Activated CD8-positive, alpha-beta memory T cell treated with anti-CD3 and anti-CD28 coated beads for 36 hours (primary cell): ENCODE measurements around the gene SLC17A5. TPM values are rescaled to one million over a fixed set of nuclear protein-coding genes. Genes with fewer than 3 reads are reported as not detected.

Experiments
- CTCF ChIA-PET: fragments of 350-600 bp; sonication (Branson Sonifier 250); formaldehyde crosslinking; loops from one replicate; lab custom pipeline; 2021; ENCODE audit warnings: antibody characterized with exemption; lab: Charles Lee
- POLR2A ChIA-PET: fragments of 350-600 bp; sonication (Branson Sonifier 250); formaldehyde crosslinking; loops from one replicate; lab custom pipeline; 2021; ENCODE audit warnings: antibody characterized with exemption; lab: Charles Lee
- total RNA-seq, 2 experiments: library from RNA; stranded (reverse); gene quantifications; one replicate each; pipeline ENCODE4 v1.2.3, GENCODE V29; 2021

SLC17A5 gene
- total RNA-seq, 2 experiments from 2014 or later = 5.3 to 6.1 TPM

DNA sequence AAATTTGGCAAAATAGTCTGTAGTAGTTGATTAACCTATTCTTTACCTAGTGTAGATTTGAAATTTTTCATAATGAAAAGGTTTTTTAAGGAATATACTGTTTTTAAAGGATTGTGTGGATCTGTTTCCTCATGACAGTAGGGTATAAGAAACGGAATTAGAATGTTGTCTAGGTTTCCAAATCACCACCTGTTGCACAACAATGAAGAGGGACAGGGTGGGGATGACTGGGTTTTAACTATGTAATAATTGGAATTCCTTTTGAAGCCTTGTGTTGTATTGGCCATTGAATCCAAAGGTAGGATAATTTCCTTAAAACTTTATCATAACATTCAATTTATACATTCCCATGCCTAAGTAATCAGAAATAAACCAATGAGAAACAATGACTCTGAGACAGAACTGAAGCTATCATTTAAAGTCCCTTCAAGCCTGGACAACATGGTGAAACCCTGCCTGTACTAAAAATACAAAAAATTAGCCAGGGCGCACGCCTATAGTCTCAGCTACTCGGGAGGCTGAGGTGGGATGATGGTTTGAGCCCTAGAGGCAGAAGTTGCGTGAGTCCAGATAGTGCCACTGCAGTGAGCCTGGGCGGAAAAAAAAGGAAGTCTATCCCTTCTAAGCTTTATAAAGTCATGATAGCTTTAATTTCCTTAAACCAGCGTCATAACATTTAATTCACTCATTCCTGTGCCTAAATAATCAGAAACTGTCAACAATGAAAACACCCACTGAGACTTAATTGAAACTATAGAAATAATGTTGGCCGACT is 18.3 kb upstream of the SLC17A5 start:
- CTCF ChIA-PET = interaction anchor here (1.0 to 2.1 kb wide), 2 partner anchors 61 to 1537 kb away, joined by 3 to 12 read pairs; no protein-coding TSS in a partner anchor
- POLR2A ChIA-PET = no interaction called here

DNA sequence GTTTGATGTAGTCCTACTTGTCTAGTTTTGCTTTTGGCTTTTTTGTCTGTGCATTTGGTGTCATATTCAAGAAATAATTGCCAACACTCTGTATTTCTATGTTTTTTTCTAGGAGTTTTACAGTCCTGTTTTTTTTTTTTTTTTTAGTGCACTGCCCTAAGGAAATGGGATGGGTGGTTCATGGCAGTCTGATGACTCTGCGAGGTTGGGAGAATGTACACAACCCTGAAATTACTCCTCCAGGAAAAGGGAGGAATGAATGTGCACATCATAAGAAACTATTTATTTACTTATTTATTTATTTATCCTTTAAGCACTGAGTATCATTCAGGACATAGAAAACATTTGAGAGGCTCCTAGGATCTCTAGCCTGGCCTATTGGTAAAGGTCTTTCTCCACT is 15.2 kb upstream of the SLC17A5 start:
- CTCF ChIA-PET = no interaction called here
- POLR2A ChIA-PET = no interaction called here

GRCh38 chr6:73667798-73668197 is 14.0 kb upstream of the SLC17A5 start:
- CTCF ChIA-PET = no interaction called here
- POLR2A ChIA-PET = no interaction called here

DNA sequence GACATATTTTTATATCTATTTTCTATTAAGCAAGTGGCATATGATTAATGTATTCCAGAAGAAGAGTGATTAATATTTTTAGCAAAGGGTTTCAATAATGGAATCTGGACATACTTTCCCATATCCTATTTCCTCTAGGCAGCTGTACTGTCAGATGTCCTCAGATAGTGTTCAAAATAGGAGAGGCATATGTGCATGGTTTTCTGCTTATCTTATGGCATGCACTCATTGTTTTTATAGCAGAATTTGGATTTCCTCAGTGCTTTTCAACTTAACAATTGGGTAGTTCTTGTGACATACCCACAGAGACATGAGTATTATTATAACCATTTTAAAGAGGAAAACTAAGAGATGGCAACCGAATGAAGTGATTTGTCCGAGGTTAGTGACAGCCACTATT is 12.6 kb upstream of the SLC17A5 start:
- POLR2A ChIA-PET = no interaction called here

DNA sequence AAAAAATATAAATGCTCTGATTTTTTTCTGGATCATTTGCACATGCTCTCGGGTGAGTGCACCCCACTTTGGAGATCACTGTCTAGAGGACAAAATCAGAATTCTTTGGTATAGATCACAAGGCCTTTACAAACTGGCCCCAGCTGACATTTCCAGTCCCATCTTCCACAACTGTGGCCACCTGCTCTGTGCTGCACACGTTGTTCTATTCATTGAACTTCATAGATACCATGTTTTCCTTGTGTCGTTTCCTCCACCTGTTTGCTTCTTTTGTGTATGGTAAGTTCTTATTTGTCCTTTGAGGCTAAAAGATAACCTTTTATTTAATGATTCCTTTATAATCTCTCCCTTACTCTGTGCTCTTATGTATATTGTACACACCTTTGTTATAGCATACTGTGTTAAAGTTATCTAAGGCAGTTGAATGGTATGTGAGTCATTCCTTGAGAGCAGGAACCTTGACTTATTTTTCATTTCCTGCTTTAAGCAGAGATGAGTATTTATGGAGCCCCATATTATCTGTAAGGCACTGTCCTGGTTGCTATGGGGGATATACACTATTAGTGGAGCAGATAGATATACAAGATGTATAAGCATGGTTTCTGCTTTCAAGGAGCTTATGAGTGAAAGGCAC is 12.0 kb upstream of the SLC17A5 start:
- CTCF ChIA-PET = no interaction called here
- POLR2A ChIA-PET = no interaction called here

More for the DNA sequence above, 12.6 kb upstream of the SLC17A5 start:
- CTCF ChIA-PET = no interaction called here

DNA sequence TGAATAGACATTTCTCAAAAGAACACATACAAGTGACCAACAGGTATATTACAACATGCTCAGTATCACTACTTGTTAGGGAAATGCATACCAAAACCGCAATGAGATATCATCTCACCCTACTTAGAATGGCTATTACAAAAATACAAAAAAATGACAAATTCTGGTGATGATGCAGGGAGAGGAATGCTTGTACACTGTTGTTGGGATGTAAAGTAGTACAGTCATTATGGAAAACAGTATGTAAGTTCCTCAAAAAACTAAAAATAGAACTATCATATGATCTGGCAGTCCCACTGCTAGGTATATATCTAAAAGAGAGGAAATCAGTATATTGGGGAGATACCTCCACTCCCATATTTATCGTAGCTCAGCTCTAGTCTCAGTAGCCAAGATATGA is 10.9 kb upstream of the SLC17A5 start:
- ChIA-PET POLR2A (no interaction called here), CTCF (no interaction called here)

- ChIA-PET CTCF (no interaction called here), POLR2A (no interaction called here)
These were observed 3.4 kb upstream of the SLC17A5 start for GRCh38 chr6:73657201-73657600.

DNA sequence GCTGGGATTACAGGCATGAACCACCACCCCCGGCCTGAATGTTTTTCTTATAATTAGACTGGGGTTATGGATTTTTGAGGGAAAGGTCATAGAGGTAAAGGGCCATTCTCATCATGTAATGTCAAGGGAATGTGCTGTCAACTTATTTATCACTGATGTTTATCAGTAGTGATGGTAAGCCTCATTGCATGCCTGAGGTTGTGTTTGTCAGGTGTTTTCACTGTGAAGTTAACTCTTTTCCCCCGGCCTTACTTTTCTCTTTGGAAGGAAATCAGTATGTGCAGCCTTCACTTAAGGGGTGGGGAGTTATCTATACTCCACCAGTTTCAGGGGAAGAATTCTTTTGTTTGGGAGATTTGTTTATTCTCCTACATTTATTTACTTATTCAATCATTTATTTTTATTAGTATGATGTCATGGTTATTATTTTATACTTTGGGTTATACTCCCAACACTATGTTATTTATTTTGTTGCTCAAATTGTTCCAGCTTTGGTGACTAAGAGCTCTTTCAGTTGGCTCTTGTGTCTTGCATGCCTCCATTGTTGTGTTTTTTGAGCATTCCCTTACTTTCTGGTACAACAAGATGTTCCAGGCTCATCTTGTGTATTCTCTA is 2.8 kb upstream of the SLC17A5 start:
- POLR2A ChIA-PET = no interaction called here
- CTCF ChIA-PET = no interaction called here

- ChIA-PET POLR2A (no interaction called here), CTCF (interaction anchor here (1.2 kb wide), 1 partner anchor 20 kb away, joined by 3 read pairs; no protein-coding TSS in a partner anchor)
These were observed 1.6 kb upstream of the SLC17A5 start for GRCh38 chr6:73655341-73655917.

- CTCF ChIA-PET = interaction anchor here (0.5 to 2.0 kb wide), 8 partner anchors 9 to 200 kb away, joined by 3 to 9 read pairs (median 4); partner anchors contain the start of genes EEF1A1 and MTO1
- POLR2A ChIA-PET = interaction anchor here (0.5 to 2.4 kb wide), 12 partner anchors 10 to 1631 kb away, joined by 3 to 33 read pairs (median 4); partner anchors contain the start of genes CGAS, EEF1A1, MTO1 and TMEM30A
These were observed 888 bp downstream of the SLC17A5 start for GRCh38 chr6:73652637-73653570.

GRCh38 chr6:73649783-73650182 is 4.0 kb downstream of the SLC17A5 start:
- CTCF ChIA-PET = no interaction called here
- POLR2A ChIA-PET = no interaction called here

GRCh38 chr6:73648166-73648565 is 5.6 kb downstream of the SLC17A5 start:
- ChIA-PET POLR2A (no interaction called here), CTCF (interaction anchor here (0.7 kb wide), 1 partner anchor 123 kb away, joined by 3 read pairs; no protein-coding TSS in a partner anchor)

- CTCF ChIA-PET = interaction anchor here (0.7 to 1.0 kb wide), 2 partner anchors 8 to 1622 kb away, joined by 3 to 4 read pairs; no protein-coding TSS in a partner anchor
- POLR2A ChIA-PET = no interaction called here
These were observed 8.7 kb downstream of the SLC17A5 start for GRCh38 chr6:73644941-73645591.

DNA sequence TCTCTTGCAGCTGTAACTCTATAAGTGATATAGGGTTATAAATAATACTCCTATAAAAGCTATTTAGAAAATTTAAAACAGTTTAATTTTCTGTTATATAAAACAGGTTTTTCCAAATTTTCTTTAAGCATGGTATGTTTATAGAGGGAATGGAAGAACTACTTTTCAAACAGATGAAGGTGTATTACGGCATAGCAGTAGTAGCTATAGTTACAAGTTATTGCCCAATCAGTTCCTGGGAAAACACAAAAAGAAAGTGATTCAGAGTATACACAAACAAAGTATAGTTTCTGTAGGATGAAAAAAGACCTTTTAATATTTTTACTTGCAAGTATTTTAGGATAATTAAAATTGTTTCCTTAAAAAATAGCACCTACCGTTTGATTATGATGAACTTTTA is 9.8 kb downstream of the SLC17A5 start:
- CTCF ChIA-PET = interaction anchor here (1.0 kb wide), 1 partner anchor 9 kb away, joined by 3 read pairs; no protein-coding TSS in a partner anchor
- POLR2A ChIA-PET = no interaction called here

DNA sequence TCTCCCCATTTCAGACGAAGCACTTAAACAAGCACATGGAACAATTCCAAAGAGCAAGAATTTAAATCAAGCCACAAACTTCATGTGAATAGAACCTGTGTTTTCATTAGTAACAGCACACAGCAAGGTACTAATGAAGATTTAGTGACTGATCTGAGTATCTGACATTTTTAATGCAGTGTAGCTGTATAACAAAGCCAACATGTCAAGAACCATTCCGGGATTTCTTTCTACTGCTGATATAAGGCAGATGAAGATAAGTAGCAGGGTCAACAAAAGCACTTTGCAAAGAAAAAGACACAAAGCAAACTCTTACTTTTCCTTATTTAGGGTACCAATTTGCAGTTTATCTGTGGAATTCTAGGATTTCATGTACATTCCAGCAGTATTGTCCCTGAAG is 11.3 kb downstream of the SLC17A5 start:
- POLR2A ChIA-PET = interaction anchor here (0.6 to 0.7 kb wide), 2 partner anchors 181 to 1960 kb away, joined by 3 to 4 read pairs; partner anchors contain the start of gene MTO1

DNA sequence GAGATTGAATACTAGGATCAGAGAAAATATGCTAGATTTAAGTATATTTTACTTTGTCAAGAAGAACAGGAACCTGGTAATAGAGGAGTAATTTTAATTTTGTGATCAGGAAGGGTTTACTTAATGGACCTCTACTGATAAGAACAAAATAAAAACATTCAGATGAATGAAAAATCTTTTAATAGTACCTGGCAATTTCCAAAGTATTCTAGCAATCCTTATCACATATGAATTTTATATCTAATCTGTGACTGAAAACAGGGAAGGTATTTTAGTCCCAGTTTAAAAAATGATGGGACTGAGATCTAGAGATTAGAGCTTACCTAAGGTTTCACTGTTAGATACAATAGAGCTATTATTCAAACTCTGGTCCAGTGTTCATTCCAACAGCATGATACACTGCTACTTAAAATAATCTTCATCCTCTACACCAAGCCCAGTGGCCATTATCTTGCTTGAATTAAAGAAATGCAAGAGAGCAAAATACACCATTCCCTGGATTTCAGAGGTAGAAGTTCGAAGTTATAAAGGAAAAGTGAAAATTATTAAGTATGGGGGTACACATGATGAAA is 13.5 kb downstream of the SLC17A5 start:
- POLR2A ChIA-PET = no interaction called here
- CTCF ChIA-PET = no interaction called here

More for the DNA sequence above, 11.3 kb downstream of the SLC17A5 start:
- CTCF ChIA-PET = no interaction called here

- CTCF ChIA-PET = no interaction called here
- POLR2A ChIA-PET = no interaction called here
These were observed 14.8 kb downstream of the SLC17A5 start for GRCh38 chr6:73639040-73639439.

DNA sequence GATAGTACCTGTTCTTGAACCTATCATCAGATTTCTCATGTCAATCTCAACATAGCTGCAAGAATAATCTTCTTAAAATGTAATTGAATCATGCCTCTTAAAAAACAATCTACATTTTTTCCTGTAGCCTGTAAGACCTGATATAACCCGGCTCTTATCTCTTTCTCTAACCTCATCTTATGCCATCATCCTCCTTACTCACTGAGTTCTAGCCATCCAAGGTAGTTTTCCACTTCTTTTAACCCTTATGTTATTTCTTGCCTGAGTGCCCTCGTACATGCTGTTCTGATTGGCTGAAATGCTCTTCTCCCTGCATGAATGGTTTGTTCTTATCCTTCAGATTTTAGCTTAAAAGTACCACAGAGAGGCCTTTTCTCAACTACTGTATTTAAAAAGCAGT is 16.4 kb downstream of the SLC17A5 start:
- ChIA-PET POLR2A (interaction anchor here (0.7 kb wide), 1 partner anchor 124 kb away, joined by 3 read pairs; no protein-coding TSS in a partner anchor), CTCF (no interaction called here)
